CD4-positive, CD25-positive, alpha-beta regulatory T cell (primary cell): ENCODE data around the gene C13orf42. TPM values are rescaled to one million over a fixed set of nuclear protein-coding genes. Genes with fewer than 3 reads are reported as not detected.

Source experiments
- ATAC-seq, 2 donors: fragments of 150-1000 bp; cut with Tn5 transposase; one replicate each; pipeline ENCODE4 v1.10.0; 2021; ENCODE audit warnings: low read depth in 2 of 2, moderate number of reproducible peaks in 2 of 2, moderate library complexity in 1 of 2
- DNase-seq, 3 donors: peaks; one replicate each; pipeline versions ENCODE4 v3.0.0 to v3.0.0-alpha.2; 2012 to 2022; ENCODE audit warnings: mixed read lengths in 1 of 3
- H3K27ac ChIP-seq: one replicate; pipeline ENCODE4 v1.7.0; 2013; ENCODE audit warnings: mild to moderate bottlenecking, low read length; ENCODE audit not compliant: insufficient read depth, poor library complexity, severe bottlenecking
- H3K27me3 ChIP-seq: one replicate; pipeline ENCODE4 v1.7.0; 2013; ENCODE audit warnings: low read length; ENCODE audit not compliant: control insufficient read depth, insufficient read depth
- H3K36me3 ChIP-seq: one replicate; pipeline ENCODE4 v1.7.0; 2013; ENCODE audit warnings: mild to moderate bottlenecking, low read length, moderate library complexity; ENCODE audit not compliant: control insufficient read depth, insufficient read depth
- H3K4me1 ChIP-seq: 2 replicates; pipeline ENCODE4 v1.7.0; 2013; ENCODE audit warnings: mild to moderate bottlenecking, low read length; ENCODE audit not compliant: insufficient read depth, control insufficient read depth, poor library complexity, severe bottlenecking
- H3K4me3 ChIP-seq: one replicate; pipeline ENCODE4 v1.7.0; 2013; ENCODE audit warnings: low read depth, mild to moderate bottlenecking, low read length, moderate library complexity
- H3K9me3 ChIP-seq, 2 experiments: 1 replicate in 1 of 2; 2 replicates in 1 of 2; pipeline ENCODE4 v1.7.0; 2013; ENCODE audit warnings: low read length in 2 of 2, mild to moderate bottlenecking in 1 of 2, moderate library complexity in 1 of 2; ENCODE audit not compliant: control insufficient read depth in 2 of 2
- H3K27ac Mint-ChIP-seq, 3 donors: one replicate each; pipeline ENCODE4 v1.8.0; 2020 to 2022; ENCODE audit warnings: mild to moderate bottlenecking in 3 of 3, mixed read lengths in 3 of 3, moderate library complexity in 2 of 3
- H3K27me3 Mint-ChIP-seq: one replicate; pipeline ENCODE4 v1.8.0; 2022; ENCODE audit warnings: mild to moderate bottlenecking, mixed read lengths
- H3K36me3 Mint-ChIP-seq: one replicate; pipeline ENCODE4 v1.8.0; 2020; ENCODE audit warnings: mixed read lengths
- H3K4me1 Mint-ChIP-seq, 4 donors: one replicate each; pipeline ENCODE4 v1.8.0; 2020 to 2022; ENCODE audit warnings: mixed read lengths in 4 of 4, mild to moderate bottlenecking in 1 of 4
- H3K4me3 Mint-ChIP-seq, 4 donors: one replicate each; pipeline ENCODE4 v1.8.0; 2020 to 2022; ENCODE audit warnings: mild to moderate bottlenecking in 4 of 4, mixed read lengths in 4 of 4, moderate library complexity in 3 of 4
- H3K9me3 Mint-ChIP-seq, 7 donors: one replicate each; pipeline ENCODE4 v1.8.0; 2020 to 2022; ENCODE audit warnings: mixed read lengths in 7 of 7, mild to moderate bottlenecking in 3 of 7, moderate library complexity in 2 of 7
- polyA plus RNA-seq, 4 donors: library from polyadenylated mRNA; unstranded; fragments of 300-500 nt; fragmentation: Illumina TruSeq; gene quantifications; one replicate each; pipeline ENCODE4 v1.2.3, GENCODE V29; 2021
- total RNA-seq: library from RNA; stranded (reverse); gene quantifications from one replicate; pipeline ENCODE4 v1.2.3, GENCODE V29; 2022

The C13orf42 gene
- total and polyA plus RNA-seq, 5 donors from 2014 or later, result not detected

DNA sequence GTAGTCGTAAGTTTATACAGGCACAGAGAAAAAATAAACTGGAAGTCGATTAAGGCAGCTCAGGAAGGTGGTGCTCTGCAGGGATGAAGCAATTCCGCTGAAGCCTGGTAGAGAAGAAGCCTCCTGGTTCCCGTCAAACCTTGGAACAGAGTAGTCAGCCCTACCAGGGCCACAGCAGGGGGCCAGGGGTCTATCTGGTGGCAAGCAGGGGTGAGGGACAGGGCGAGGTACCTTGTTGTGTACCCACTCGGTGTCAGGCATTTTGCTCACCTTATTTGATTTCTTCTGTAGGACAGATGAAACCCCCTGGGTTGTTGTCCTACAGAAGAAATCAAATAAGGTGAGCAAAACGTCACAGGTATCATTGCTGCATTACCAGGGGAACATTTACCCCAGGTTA is 70.6 kb downstream of the C13orf42 start:
- Mint-ChIP-seq H3K27ac (no peak overlapping the region), H3K9me3 (peaks cover 0 to 2% (median 0%) of the 10 kb centered on the region in 7 donors), H3K27me3 (peaks cover 24% of the 10 kb centered on the region), H3K36me3 (no peaks in the 10 kb centered on the region), H3K4me3 (no peak overlapping the region), H3K4me1 (no peaks in the 10 kb centered on the region)
- no peak for DNase-seq
- Histone ChIP-seq H3K36me3 (no peaks in the 10 kb centered on the region), H3K9me3 (no peaks in the 10 kb centered on the region), H3K27ac (no peak overlapping the region), H3K4me1 (no peaks in the 10 kb centered on the region), H3K4me3 (no peak overlapping the region), H3K27me3 (no peaks in the 10 kb centered on the region)
- ATAC-seq, result no peak

DNA sequence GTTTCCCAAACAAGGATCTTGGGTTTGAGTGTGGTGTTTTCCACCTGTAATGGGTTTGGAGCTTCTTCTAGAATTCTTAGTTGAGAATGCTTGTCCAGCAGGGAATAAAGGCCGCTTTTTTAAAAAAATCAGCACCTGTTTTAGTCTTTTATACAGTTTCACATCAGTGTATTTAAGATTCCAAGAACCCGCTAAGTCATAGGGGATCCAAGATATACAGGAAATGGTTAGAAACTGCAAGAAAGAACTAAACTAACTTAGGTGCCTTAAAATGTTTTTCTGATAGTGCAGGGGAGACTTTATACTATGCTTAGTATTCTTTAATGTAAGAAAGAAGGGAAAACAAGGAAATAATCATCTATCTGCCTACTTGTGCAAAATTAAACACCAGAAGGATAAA is 74.7 kb downstream of the C13orf42 start:
- Mint-ChIP-seq H3K27ac (no peak overlapping the region), H3K9me3 (no peaks in the 10 kb centered on the region), H3K4me3 (no peak overlapping the region), H3K27me3 (peaks cover 30% of the 10 kb centered on the region), H3K4me1 (no peaks in the 10 kb centered on the region), H3K36me3 (no peaks in the 10 kb centered on the region)
- no peak overlapping the region for H3K4me3 ChIP-seq
- no peaks in the 10 kb centered on the region for H3K27me3 ChIP-seq
- no peaks in the 10 kb centered on the region for H3K9me3 ChIP-seq
- H3K4me1 ChIP-seq, result no peaks in the 10 kb centered on the region
- H3K36me3 ChIP-seq, result no peaks in the 10 kb centered on the region
- no peak for ATAC-seq
- no peak overlapping the region for H3K27ac ChIP-seq
- DNase-seq, result peak in 1 of 3 donors; percentile 20

DNA sequence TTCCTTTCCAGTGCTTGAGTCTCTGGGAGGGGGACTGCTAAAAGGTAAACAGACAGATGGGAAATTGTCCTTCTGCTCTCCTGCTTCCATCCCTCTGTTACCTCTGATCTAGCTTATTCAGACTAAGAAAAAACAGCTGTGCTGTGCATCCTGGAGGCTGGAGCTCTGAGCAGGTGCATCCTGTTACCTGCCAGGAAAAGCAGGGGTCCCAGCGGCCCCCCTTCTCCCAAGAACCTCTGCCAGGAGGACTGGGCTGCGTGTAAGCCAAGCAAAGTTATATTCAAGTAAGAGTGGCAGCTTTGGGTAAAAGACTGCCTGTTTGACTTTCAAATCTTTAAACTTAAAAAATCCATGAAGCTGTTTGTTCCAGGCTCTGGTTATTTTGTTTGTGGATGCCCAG is 75.1 kb downstream of the C13orf42 start:
- Histone ChIP-seq H3K36me3 (no peaks in the 10 kb centered on the region), H3K9me3 (no peaks in the 10 kb centered on the region), H3K4me3 (no peak overlapping the region), H3K27ac (no peak overlapping the region), H3K27me3 (no peaks in the 10 kb centered on the region), H3K4me1 (no peaks in the 10 kb centered on the region)
- DNase-seq (no peak), ATAC-seq (no peak)
- Mint-ChIP-seq H3K36me3 (no peaks in the 10 kb centered on the region), H3K4me1 (no peaks in the 10 kb centered on the region), H3K27ac (no peak overlapping the region), H3K27me3 (peaks cover 30% of the 10 kb centered on the region), H3K4me3 (no peak overlapping the region), H3K9me3 (no peaks in the 10 kb centered on the region)

DNA sequence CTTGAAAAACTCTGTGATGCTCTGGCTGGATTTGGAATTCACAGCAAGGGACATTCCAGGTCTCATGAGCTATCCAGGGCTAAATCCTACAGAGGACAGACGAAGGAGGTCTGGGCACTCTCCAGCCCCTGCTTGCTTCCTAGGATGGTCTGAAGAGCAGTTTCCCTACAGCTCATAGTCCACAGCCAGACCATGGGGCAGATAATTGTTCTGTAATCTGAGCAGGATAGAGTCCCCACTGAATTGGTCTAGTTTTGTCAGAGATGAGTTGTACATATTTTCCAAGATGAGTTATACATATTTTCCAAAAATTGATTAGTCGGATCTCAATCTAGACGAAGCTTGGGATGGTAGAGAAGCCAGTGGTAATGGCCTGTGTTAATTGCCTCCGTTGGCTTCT is 75.6 kb downstream of the C13orf42 start:
- H3K36me3 Mint-ChIP-seq, result no peaks in the 10 kb centered on the region
- H3K4me1 Mint-ChIP-seq, result no peaks in the 10 kb centered on the region
- Histone ChIP-seq H3K27ac (no peak overlapping the region), H3K27me3 (no peaks in the 10 kb centered on the region), H3K4me3 (no peak overlapping the region), H3K36me3 (no peaks in the 10 kb centered on the region), H3K4me1 (no peaks in the 10 kb centered on the region), H3K9me3 (no peaks in the 10 kb centered on the region)
- H3K4me3 Mint-ChIP-seq, result no peak overlapping the region
- no peak overlapping the region for H3K27ac Mint-ChIP-seq
- no peaks in the 10 kb centered on the region for H3K9me3 Mint-ChIP-seq
- H3K27me3 Mint-ChIP-seq, result peaks cover 29% of the 10 kb centered on the region
- DNase-seq (no peak), ATAC-seq (no peak)

DNA sequence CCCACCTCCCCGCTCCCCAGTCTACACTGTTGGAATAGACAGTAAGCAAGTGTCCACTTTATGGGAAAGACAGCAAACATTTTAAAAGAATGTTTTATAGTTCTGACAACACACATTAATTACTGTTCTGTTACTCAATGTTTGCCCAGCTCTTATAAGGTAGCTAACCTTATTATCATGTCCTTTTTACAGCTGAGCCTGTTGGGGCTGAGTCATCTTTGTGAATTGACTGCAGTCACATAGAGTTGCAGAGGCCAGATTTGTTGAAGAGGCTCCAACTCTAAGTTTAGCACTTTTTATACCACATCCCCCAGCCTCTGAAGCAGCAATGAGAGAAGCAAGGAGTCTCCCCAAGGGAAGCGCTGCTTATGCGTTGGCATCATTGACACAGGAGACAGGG is 76.2 kb downstream of the C13orf42 start:
- Histone ChIP-seq H3K27ac (no peak overlapping the region), H3K27me3 (no peaks in the 10 kb centered on the region), H3K36me3 (no peaks in the 10 kb centered on the region), H3K4me1 (no peaks in the 10 kb centered on the region), H3K9me3 (no peaks in the 10 kb centered on the region), H3K4me3 (no peak overlapping the region)
- H3K4me3 Mint-ChIP-seq, result no peak overlapping the region
- no peaks in the 10 kb centered on the region for H3K4me1 Mint-ChIP-seq
- ATAC-seq, result no peak
- no peaks in the 10 kb centered on the region for H3K9me3 Mint-ChIP-seq
- peaks cover 23% of the 10 kb centered on the region for H3K27me3 Mint-ChIP-seq
- H3K36me3 Mint-ChIP-seq, result no peaks in the 10 kb centered on the region
- no peak for DNase-seq
- H3K27ac Mint-ChIP-seq, result no peak overlapping the region

DNA sequence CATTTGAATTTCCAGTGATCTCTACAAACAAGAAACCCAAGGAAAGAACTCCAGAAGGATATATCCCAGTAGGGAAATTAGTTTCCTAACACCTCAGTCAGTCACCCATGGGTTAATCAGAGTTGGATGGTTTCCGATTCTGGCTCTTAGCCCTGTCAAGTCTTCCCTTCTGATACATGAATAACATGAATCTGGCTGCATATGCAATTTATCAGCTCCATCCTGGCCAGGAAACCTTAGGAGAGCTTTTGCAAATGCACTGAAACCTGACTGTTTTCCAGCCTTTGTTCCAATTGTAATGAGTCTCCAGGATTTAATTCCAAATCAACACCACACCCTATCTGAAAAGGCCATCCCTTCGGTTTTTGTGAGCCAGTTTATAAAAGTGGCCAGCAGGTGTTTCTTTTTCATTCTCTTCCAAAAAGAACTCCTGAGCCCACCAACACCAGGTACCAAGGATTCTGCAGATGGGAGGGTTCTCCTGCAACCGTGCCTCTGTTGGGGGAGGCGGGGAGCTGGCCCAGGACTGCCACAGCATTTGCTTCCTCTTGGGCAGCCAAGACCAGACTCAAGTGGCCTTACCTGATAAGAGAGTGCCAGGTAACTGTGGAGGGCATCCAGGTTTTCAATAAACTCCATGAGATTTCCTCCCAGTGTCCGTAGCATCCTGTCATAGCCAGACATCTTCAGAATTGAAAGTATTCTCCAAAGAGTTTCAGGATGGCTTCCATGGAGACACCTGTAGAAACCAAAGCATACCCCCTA is 77.5 kb downstream of the C13orf42 start:
- Histone ChIP-seq H3K9me3 (no peaks in the 10 kb centered on the region), H3K27ac (no peak overlapping the region), H3K4me3 (no peak overlapping the region), H3K36me3 (no peaks in the 10 kb centered on the region), H3K4me1 (no peaks in the 10 kb centered on the region), H3K27me3 (no peaks in the 10 kb centered on the region)
- Mint-ChIP-seq H3K4me3 (no peak overlapping the region), H3K4me1 (no peaks in the 10 kb centered on the region), H3K9me3 (no peaks in the 10 kb centered on the region), H3K27ac (no peak overlapping the region), H3K27me3 (peaks cover 16% of the 10 kb centered on the region), H3K36me3 (no peaks in the 10 kb centered on the region)
- DNase-seq (no peak), ATAC-seq (no peak)

DNA sequence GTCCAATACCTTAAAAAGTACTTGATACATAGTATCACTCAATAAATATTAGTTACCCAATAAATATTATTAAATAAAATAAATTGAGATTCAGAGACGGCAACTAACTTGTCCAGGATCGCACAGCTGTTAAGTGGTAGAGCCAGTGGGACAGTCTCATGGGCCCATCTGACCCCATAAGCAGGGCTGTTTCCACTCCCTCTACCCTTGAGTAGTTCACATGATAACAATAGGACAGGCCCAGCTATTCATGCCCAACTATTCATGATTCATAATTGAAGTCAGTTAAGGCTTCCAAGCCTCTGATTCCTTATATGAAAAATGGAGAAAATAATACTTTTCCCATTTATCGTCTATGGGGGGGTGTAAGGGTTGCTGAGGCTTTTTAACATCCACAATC is 78.2 kb downstream of the C13orf42 start:
- Histone ChIP-seq H3K27me3 (no peaks in the 10 kb centered on the region), H3K9me3 (no peaks in the 10 kb centered on the region), H3K4me1 (no peaks in the 10 kb centered on the region), H3K4me3 (no peak overlapping the region), H3K27ac (no peak overlapping the region), H3K36me3 (no peaks in the 10 kb centered on the region)
- DNase-seq (no peak), ATAC-seq (no peak)
- Mint-ChIP-seq H3K4me1 (no peaks in the 10 kb centered on the region), H3K9me3 (peaks cover 0 to 2% (median 0%) of the 10 kb centered on the region in 7 donors), H3K36me3 (no peaks in the 10 kb centered on the region), H3K27ac (no peak overlapping the region), H3K4me3 (no peak overlapping the region), H3K27me3 (peaks cover 9% of the 10 kb centered on the region)
